BJ (cell line): ENCODE results near the gene ACP1. TPM values are rescaled to one million over a fixed set of nuclear protein-coding genes. Genes with fewer than 3 reads are reported as not detected.
A peak's percentile ranks its signal among the peaks of the same experiment; 100 is the strongest.

Source experiments
- CTCF ChIA-PET: fragments of 350-600 bp; formaldehyde crosslinking; extraction: SDS; loops from one replicate; lab custom pipeline; 2021; ENCODE audit warnings: antibody characterized with exemption, inconsistent platforms; lab: Yijun Ruan, JAX
- POLR2A ChIA-PET: fragments of 300-600 bp; sonication (Branson Sonifier 250); formaldehyde crosslinking; extraction: SDS; loops from one replicate; lab custom pipeline; 2021; ENCODE audit warnings: antibody characterized with exemption; lab: Charles Lee
- DNase-seq: peaks from one replicate; pipeline ENCODE4 v3.0.0-alpha.2; 2011; ENCODE audit warnings: low read depth
- H3K27me3 ChIP-seq: 2 replicates; pipeline ENCODE4 v1.6.0; 2011; ENCODE audit warnings: low read length; ENCODE audit not compliant: control insufficient read depth, insufficient read depth
- H3K36me3 ChIP-seq: 2 replicates; pipeline ENCODE4 v1.5.1; 2011; ENCODE audit warnings: low read length; ENCODE audit not compliant: control insufficient read depth, insufficient read depth
- H3K4me3 ChIP-seq: 2 replicates; pipeline ENCODE4 v1.5.1; 2011; ENCODE audit warnings: low read depth, mild to moderate bottlenecking, control low read depth, low read length
- CTCF ChIP-seq: IDR thresholded peaks from 2 replicates; pipeline ENCODE4 v1.5.1; 2011; ENCODE audit warnings: low read depth, mild to moderate bottlenecking, control low read depth, inconsistent platforms, low read length, moderate library complexity; ENCODE audit not compliant: insufficient read depth
- polyA plus RNA-seq: library from polyadenylated mRNA; depleted of rRNA; stranded (reverse); fragments of >200 nt; gene quantifications from 2 replicates; pipeline ENCODE4 v1.2.3, GENCODE V29; 2011

The ACP1 gene
- polyA plus RNA-seq, 1 experiment: 135 TPM

GRCh38 chr2:283996-284794 lies 19.4 kb downstream of the ACP1 start:
- H3K4me3 ChIP-seq: no peak overlapping the region
- H3K36me3 ChIP-seq: peaks cover 8% of the 10 kb centered on the region
- CTCF ChIA-PET: interaction anchor here (1.5 kb wide), 1 partner anchor 12 kb away, joined by 4 read pairs; no protein-coding TSS in a partner anchor
- peaks cover 8% of the 10 kb centered on the region for H3K27me3 ChIP-seq
- no peak for DNase-seq
- POLR2A ChIA-PET: no interaction called here
- TF ChIP-seq CTCF: no peak

GRCh38 chr2:284896-285492 lies 20.2 kb downstream of the ACP1 start:
- no peak for DNase-seq
- Histone ChIP-seq H3K4me3 (no peak overlapping the region), H3K27me3 (peaks cover 8% of the 10 kb centered on the region), H3K36me3 (peaks cover 8% of the 10 kb centered on the region)
- CTCF ChIA-PET: interaction anchor here (1.2 to 1.6 kb wide), 2 partner anchors 38 to 377 kb away, joined by 3 to 5 read pairs; no protein-coding TSS in a partner anchor
- POLR2A ChIA-PET: no interaction called here
- no peak for TF ChIP-seq CTCF

GRCh38 chr2:285531-285930 lies 20.8 kb downstream of the ACP1 start:
- Histone ChIP-seq H3K4me3 (no peak overlapping the region), H3K36me3 (peaks cover 8% of the 10 kb centered on the region), H3K27me3 (peaks cover 8% of the 10 kb centered on the region)
- DNase-seq: peak; percentile 35
- CTCF ChIA-PET: interaction anchor here (1.0 to 1.6 kb wide), 3 partner anchors 25 to 377 kb away, joined by 3 to 5 read pairs (median 3); no protein-coding TSS in a partner anchor
- TF ChIP-seq CTCF: no peak
- POLR2A ChIA-PET: no interaction called here

GRCh38 chr2:286035-286434 lies 21.3 kb downstream of the ACP1 start:
- ChIA-PET POLR2A (no interaction called here), CTCF (interaction anchor here (0.7 to 1.6 kb wide), 5 partner anchors 25 to 376 kb away, joined by 3 to 5 read pairs (median 3); no protein-coding TSS in a partner anchor)
- H3K36me3 ChIP-seq: peaks cover 7% of the 10 kb centered on the region
- no peak for DNase-seq
- no peak overlapping the region for H3K4me3 ChIP-seq
- peaks cover 8% of the 10 kb centered on the region for H3K27me3 ChIP-seq
- no peak for TF ChIP-seq CTCF

- H3K36me3 ChIP-seq: 0 out of 2 replicates have a peak, but pooled peaks cover 3% of the 10 kb centered on the region
- CTCF ChIA-PET: interaction anchor here (0.7 to 1.6 kb wide), 4 partner anchors 38 to 443 kb away, joined by 3 to 4 read pairs (median 3); no protein-coding TSS in a partner anchor
- H3K27me3 ChIP-seq: peaks cover 8% of the 10 kb centered on the region
- POLR2A ChIA-PET: no interaction called here
- TF ChIP-seq CTCF: no peak
- H3K4me3 ChIP-seq: no peak overlapping the region
- DNase-seq: no peak
Measured at GRCh38 chr2:286774-287392, 22.1 kb downstream of the ACP1 start.
